Activated CD8-positive, alpha-beta T cell treated with anti-CD3 and anti-CD28 coated beads for 36 hours (primary cell): Measurements from ENCODE around the gene DOCK4. TPM values are rescaled to one million over a fixed set of nuclear protein-coding genes. Genes with fewer than 3 reads are reported as not detected.

Source experiments
- ATAC-seq: fragments of 200-7000 bp; cut with Tn5 transposase; one replicate; pipeline ENCODE4 v1.10.0; 2021; ENCODE audit warnings: mild to moderate bottlenecking, moderate library complexity
- CTCF ChIA-PET: fragments of 350-600 bp; sonication (Branson Sonifier 250); formaldehyde crosslinking; loops from one replicate; lab custom pipeline; 2021; ENCODE audit warnings: antibody characterized with exemption; lab: Charles Lee
- POLR2A ChIA-PET: fragments of 350-600 bp; sonication (Branson Sonifier 250); formaldehyde crosslinking; loops from one replicate; lab custom pipeline; 2021; ENCODE audit warnings: antibody characterized with exemption; lab: Charles Lee
- DNase-seq: peaks from one replicate; pipeline ENCODE4 v3.0.0-alpha.2; 2020
- H3K27ac Mint-ChIP-seq: one replicate; pipeline ENCODE4 v1.8.0; 2021; ENCODE audit warnings: mild to moderate bottlenecking, mixed read lengths
- H3K27me3 Mint-ChIP-seq: one replicate; pipeline ENCODE4 v1.8.0; 2021; ENCODE audit warnings: mixed read lengths
- H3K36me3 Mint-ChIP-seq: one replicate; pipeline ENCODE4 v1.8.0; 2021; ENCODE audit warnings: low read depth, mixed read lengths
- H3K4me1 Mint-ChIP-seq: one replicate; pipeline ENCODE4 v1.8.0; 2021; ENCODE audit warnings: low read depth, mixed read lengths
- H3K4me3 Mint-ChIP-seq: one replicate; pipeline ENCODE4 v1.8.0; 2021; ENCODE audit warnings: mild to moderate bottlenecking, moderate library complexity, mixed read lengths
- H3K9me3 Mint-ChIP-seq: one replicate; pipeline ENCODE4 v1.8.0; 2021; ENCODE audit warnings: mixed read lengths
- CTCF ChIP-seq: fragments of 200-600 bp; IDR thresholded peaks from one replicate; pipeline ENCODE4 v1.8.0; 2022; ENCODE audit warnings: antibody characterized with exemption, mild to moderate bottlenecking
- intact Hi-C: fragments of 100-400 bp; cut with micrococcal nuclease; formaldehyde crosslinking; loops from one replicate; pipeline ENCODE4 v1.10.0; 2022
- total RNA-seq, 2 experiments: library from RNA; stranded (reverse); gene quantifications; one replicate each; pipeline ENCODE4 v1.2.3, GENCODE V29; 2021

DOCK4 gene
- total RNA-seq, 2 experiments from 2014 or later = 0.31 to 0.32 TPM

DNA sequence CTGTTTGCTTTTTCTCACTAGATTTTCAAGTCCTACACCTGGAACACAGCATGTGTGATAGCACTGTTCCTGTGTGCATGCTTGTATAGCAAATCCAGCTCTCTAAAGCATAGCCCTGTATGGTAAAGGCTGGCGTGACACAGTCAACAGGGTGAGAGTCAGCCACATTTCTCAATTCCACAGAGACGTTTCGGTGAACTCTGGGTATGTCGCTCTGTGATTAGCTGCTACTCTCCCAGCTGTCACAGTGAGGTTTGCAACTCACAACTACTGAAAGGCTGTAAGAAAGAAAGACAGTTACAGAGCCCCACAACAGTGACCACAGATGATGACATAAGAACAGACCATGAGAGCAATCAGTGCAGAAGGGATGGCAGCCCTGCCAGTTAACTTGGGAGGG, 473.3 kb downstream of the DOCK4 start:
- Mint-ChIP-seq H3K36me3 (no peaks in the 10 kb centered on the region), H3K9me3 (no peaks in the 10 kb centered on the region), H3K27me3 (peaks cover 1% of the 10 kb centered on the region), H3K27ac (no peak overlapping the region), H3K4me1 (no peaks in the 10 kb centered on the region), H3K4me3 (no peak overlapping the region)
- intact Hi-C loops = loop anchor here (10.0 kb wide), 1 partner anchor 638 kb away; the partner anchor contains the start of gene LRRN3
- ATAC-seq (no peak), DNase-seq (no peak)
- TF ChIP-seq CTCF = no peak
- ChIA-PET POLR2A (no interaction called here), CTCF (no interaction called here)

- ATAC-seq = peak; percentile 77
- peak; percentile 68 for TF ChIP-seq CTCF
- peak; percentile 16 for DNase-seq
- Mint-ChIP-seq H3K27me3 (peaks cover 1% of the 10 kb centered on the region), H3K27ac (no peak overlapping the region), H3K36me3 (no peaks in the 10 kb centered on the region), H3K4me3 (no peak overlapping the region), H3K4me1 (no peaks in the 10 kb centered on the region), H3K9me3 (no peaks in the 10 kb centered on the region)
- intact Hi-C loops = loop anchor here (10.0 kb wide), 1 partner anchor 636 kb away; the partner anchor contains the start of gene LRRN3
- POLR2A ChIA-PET = no interaction called here
- CTCF ChIA-PET = interaction anchor here (0.8 to 1.6 kb wide), 13 partner anchors 9 to 790 kb away, joined by 3 to 5 read pairs (median 3); no protein-coding TSS in a partner anchor
Observed at GRCh38 chr7:111730476-111731300, 475.5 kb downstream of the DOCK4 start.

- intact Hi-C loops = loop anchor here (10.0 kb wide), 1 partner anchor 635 kb away; the partner anchor contains the start of gene LRRN3
- POLR2A ChIA-PET = no interaction called here
- TF ChIP-seq CTCF = no peak
- Mint-ChIP-seq H3K36me3 (no peaks in the 10 kb centered on the region), H3K27ac (no peak overlapping the region), H3K9me3 (no peaks in the 10 kb centered on the region), H3K4me3 (no peak overlapping the region), H3K4me1 (no peaks in the 10 kb centered on the region), H3K27me3 (no peaks in the 10 kb centered on the region)
- ATAC-seq (no peak), DNase-seq (no peak)
- CTCF ChIA-PET = interaction anchor here (0.8 to 1.6 kb wide), 8 partner anchors 10 to 457 kb away, joined by 3 to 5 read pairs (median 3); no protein-coding TSS in a partner anchor
Observed at GRCh38 chr7:111730057-111730456, 476.1 kb downstream of the DOCK4 start.

- no peak for ATAC-seq
- no peak overlapping the region for H3K4me3 Mint-ChIP-seq
- H3K27ac Mint-ChIP-seq = no peak overlapping the region
- no peak for TF ChIP-seq CTCF
- no peaks in the 10 kb centered on the region for H3K4me1 Mint-ChIP-seq
- H3K9me3 Mint-ChIP-seq = no peaks in the 10 kb centered on the region
- H3K36me3 Mint-ChIP-seq = no peaks in the 10 kb centered on the region
- CTCF ChIA-PET = interaction anchor here (1.0 to 1.5 kb wide), 4 partner anchors 12 to 457 kb away, joined by 3 to 4 read pairs (median 4); no protein-coding TSS in a partner anchor
- intact Hi-C loops = no loop called here
- DNase-seq = no peak
- POLR2A ChIA-PET = no interaction called here
- H3K27me3 Mint-ChIP-seq = no peaks in the 10 kb centered on the region
Observed at GRCh38 chr7:111729483-111729882, 476.7 kb downstream of the DOCK4 start.

- Mint-ChIP-seq H3K9me3 (no peaks in the 10 kb centered on the region), H3K27ac (no peak overlapping the region), H3K4me1 (no peaks in the 10 kb centered on the region), H3K27me3 (peaks cover 3% of the 10 kb centered on the region), H3K4me3 (no peak overlapping the region), H3K36me3 (no peaks in the 10 kb centered on the region)
- ATAC-seq (no peak), DNase-seq (no peak)
- intact Hi-C loops = no loop called here
- POLR2A ChIA-PET = no interaction called here
- CTCF ChIA-PET = no interaction called here
- no peak for TF ChIP-seq CTCF
Observed at GRCh38 chr7:111728635-111728995, 477.6 kb downstream of the DOCK4 start.
